ENCODE data around the gene PCSK6.
"Not testable (repeated sequence)": the region's sequence is repeated elsewhere in the genome, so short reads cannot be mapped to it uniquely, and the experiment has no call there.

Gene PCSK6

GRCh38 chr15:101307897-101308603, 181.5 kb downstream of the PCSK6 start:
- DNase-seq (ENCODE audit: low read depth): no peak

- no peak for DNase-seq (ENCODE audit: low read depth)
Observed at GRCh38 chr15:101307048-101307896, 182.2 kb downstream of the PCSK6 start.

- DNase-seq (ENCODE audit: low read depth): no peak
Observed at GRCh38 chr15:101306341-101307047, 183.0 kb downstream of the PCSK6 start.

GRCh38 chr15:101305820-101306255, 183.7 kb downstream of the PCSK6 start:
- no peak for DNase-seq (ENCODE audit: low read depth)

- DNase-seq (ENCODE audit: low read depth): no peak
Observed at GRCh38 chr15:101303408-101303807, 186.1 kb downstream of the PCSK6 start.

GRCh38 chr15:101296418-101297405, 192.8 kb downstream of the PCSK6 start:
- DNase-seq (ENCODE audit: low read depth): no peak

- DNase-seq (ENCODE audit: low read depth): no peak
Observed at GRCh38 chr15:101295607-101296161, 193.8 kb downstream of the PCSK6 start.

GRCh38 chr15:101294731-101295606, 194.5 kb downstream of the PCSK6 start, which contains the start of gene SNRPA1:
Gene SNRPA1 (minus strand): TSS chr15:101295248. CDS start chr15:101295178, 70 bp downstream.
- peak; percentile 63 for DNase-seq (ENCODE audit: low read depth)

GRCh38 chr15:101293122-101293521, 196.4 kb downstream of the PCSK6 start:
- DNase-seq (ENCODE audit: low read depth): no peak

GRCh38 chr15:101288905-101289513, 200.5 kb downstream of the PCSK6 start:
- no peak for DNase-seq (ENCODE audit: low read depth)

- DNase-seq (ENCODE audit: low read depth): not testable (repeated sequence)
Observed at GRCh38 chr15:101287342-101287741, 202.2 kb downstream of the PCSK6 start.

- no peak for DNase-seq (ENCODE audit: low read depth)
Observed at GRCh38 chr15:101286471-101287114, 202.9 kb downstream of the PCSK6 start.

- DNase-seq (ENCODE audit: low read depth): no peak
Observed at GRCh38 chr15:101283931-101284330, 205.6 kb downstream of the PCSK6 start.

- DNase-seq (ENCODE audit: low read depth): no peak
Observed at GRCh38 chr15:101280007-101280406, 209.5 kb downstream of the PCSK6 start.

GRCh38 chr15:101277943-101278564, 211.5 kb downstream of the PCSK6 start:
- no peak for DNase-seq (ENCODE audit: low read depth)

GRCh38 chr15:101277038-101277822, 212.3 kb downstream of the PCSK6 start, which contains the start of gene SELENOS:
Gene SELENOS (minus strand): TSS chr15:101277485. CDS start chr15:101277417, 68 bp downstream.
- DNase-seq (ENCODE audit: low read depth): no peak

GRCh38 chr15:101276501-101277037, 212.9 kb downstream of the PCSK6 start:
- DNase-seq (ENCODE audit: low read depth): no peak
